ENCODE measurements around the gene MAP3K5.

MAP3K5 gene

DNA sequence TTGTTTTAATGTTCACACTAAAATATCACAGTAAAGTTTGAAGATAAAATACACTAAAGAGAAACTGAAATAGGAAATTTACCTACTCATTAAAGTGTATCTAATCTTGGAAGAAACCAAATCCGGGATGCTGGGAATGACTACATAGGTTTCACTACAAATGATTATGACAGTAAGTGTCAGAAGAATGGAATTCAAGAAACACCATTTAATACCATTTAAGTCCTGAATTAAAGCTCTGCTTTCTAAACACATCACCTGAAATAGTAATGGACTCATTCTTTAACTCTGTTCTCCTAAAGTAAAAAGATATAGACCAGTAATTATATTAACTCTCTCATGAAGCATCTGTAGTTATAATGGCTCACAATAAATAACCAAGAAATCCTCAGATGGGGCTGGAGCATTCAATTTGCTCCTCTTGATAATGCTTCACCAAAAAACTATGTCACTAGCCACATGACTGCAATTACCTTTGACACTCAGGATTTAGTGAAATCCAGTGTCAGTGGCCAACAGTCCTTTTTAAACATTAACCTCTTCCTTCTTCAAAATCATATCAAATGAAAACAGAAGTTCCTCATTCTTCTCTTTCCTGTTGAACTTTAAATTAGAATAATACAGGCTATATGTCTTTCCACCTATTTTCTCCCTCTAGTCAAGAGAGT lies 283.4 kb downstream of the MAP3K5 start:
- DNase-seq, result no peak

Data from activated CD4-positive, alpha-beta T cell treated with anti-CD3 and anti-CD28 coated beads, Interleukin-2, amount 50 U/mL, for 48 hours (primary cell).